SK-N-DZ (cell line): ENCODE data around the gene SFMBT1.
A peak's percentile ranks its signal among the peaks of the same experiment; 100 is the strongest.
"Not testable (repeated sequence)": the region's sequence is repeated elsewhere in the genome, so short reads cannot be mapped to it uniquely, and the experiment has no call there.

Experiments
- DNase-seq: peaks from one replicate; pipeline ENCODE4 v3.0.0-alpha.2; 2015; ENCODE audit warnings: low spot score

Gene SFMBT1

GRCh38 chr3:53038679-53039375 lies 7.0 kb downstream of the SFMBT1 start:
- no peak for DNase-seq

GRCh38 chr3:53035825-53036619 lies 9.9 kb downstream of the SFMBT1 start:
- no peak for DNase-seq

GRCh38 chr3:53035018-53035417 lies 10.9 kb downstream of the SFMBT1 start:
- DNase-seq = not testable (repeated sequence)

- DNase-seq = not testable (repeated sequence)
Observed at GRCh38 chr3:53034411-53034810, 11.5 kb downstream of the SFMBT1 start.

DNA sequence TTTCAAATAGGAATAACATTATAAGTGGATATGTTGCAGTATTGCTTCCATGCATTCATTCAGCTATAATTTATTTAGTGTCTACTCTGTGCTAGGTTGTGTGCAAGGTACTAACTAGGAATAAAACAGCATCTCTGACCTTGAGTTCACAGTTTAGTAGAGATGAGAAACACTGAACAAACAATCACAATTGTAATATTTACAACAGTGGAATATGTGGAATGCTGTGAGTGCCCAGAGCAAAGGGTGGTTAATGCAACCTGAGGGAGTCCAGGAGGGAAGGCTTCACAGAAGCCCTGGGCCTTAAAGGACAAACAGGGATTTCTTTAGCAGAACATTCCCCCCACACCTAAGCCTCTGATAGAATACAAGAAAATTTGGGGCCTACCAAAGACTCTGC lies 13.3 kb downstream of the SFMBT1 start:
- no peak for DNase-seq

DNA sequence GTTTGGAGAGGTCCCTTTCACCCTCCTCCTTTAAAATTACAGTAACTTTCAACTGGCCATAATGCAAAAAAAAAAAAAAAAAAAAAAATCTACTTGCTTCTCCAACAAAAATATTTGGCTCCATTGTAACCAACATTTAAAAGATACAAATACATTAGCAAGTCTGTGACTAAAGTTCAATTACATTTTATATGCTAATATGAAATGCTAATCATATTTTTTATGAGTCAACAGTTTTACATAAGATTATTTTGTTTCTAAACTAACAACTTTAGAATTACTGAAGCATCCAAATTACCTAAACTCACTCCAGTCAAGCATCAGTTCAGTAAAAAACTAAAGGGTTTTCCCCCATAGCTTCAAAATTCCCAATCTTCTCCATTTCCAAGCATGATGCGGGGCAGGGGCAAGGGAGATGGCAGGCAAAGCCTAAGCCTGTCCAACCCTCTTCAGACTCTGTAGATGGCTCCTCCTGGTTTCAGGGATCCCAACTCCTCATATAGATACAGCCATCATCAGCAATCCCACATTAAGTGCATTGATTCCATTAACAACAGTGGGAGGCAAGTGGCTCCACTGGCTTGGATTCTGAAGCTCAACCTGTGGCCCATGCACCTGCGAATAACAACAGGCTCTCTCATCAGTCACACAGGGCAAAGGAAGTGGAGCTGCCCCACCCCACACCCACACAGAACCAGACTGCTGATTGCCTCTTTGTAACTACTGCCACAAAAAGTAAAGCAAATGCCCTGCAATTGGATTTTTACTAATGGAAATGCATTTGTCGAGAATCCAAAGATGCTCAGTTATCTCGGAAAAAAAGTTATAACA lies 15.0 kb downstream of the SFMBT1 start:
- DNase-seq = no peak

DNA sequence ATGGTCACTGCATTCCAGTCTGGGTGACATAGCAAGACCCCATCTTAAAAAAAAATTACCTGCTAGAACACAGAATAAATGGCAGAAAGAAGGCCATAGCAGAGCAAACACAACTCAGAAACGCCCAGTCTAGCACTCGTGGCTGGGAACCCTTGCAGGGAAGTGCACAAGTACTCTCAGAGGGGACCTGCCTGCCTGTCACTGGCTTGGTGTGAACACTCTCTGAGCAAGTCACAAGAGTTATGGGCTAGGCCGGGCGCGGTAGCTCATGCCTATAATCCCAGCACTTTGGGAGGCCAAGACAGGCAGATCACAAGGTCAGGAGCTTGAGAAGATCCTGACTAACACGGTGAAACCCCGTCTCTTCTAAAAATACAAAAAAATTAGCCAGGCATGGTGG lies 17.2 kb downstream of the SFMBT1 start:
- no peak for DNase-seq

DNA sequence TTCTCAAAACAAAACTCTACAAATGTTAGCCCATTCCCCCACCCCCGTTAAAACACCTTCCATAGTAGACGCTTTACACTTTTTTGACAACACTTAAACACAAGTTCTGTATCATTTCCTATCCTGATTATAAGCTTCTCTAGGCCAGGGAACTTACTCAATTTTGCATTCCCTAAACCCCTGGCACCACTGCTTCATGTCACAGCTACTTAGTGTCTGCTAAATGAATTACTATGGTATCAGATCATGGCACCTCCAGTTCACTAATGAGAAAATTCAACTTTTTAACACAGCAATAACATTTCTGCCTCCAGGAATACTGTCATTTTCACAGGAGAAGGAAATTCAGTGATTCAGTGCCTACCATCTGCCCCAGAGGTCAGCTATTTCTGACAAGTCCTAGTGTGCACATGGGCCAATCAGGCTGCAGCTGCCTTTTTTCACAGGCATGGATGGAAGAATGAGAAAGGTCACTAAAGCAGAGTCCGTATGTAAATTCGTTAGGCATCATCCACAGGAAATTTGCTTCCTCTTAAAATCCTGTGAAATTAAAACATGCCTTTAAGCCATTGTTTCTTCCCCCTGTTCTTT lies 18.5 kb downstream of the SFMBT1 start:
- DNase-seq = peak; percentile 59

DNA sequence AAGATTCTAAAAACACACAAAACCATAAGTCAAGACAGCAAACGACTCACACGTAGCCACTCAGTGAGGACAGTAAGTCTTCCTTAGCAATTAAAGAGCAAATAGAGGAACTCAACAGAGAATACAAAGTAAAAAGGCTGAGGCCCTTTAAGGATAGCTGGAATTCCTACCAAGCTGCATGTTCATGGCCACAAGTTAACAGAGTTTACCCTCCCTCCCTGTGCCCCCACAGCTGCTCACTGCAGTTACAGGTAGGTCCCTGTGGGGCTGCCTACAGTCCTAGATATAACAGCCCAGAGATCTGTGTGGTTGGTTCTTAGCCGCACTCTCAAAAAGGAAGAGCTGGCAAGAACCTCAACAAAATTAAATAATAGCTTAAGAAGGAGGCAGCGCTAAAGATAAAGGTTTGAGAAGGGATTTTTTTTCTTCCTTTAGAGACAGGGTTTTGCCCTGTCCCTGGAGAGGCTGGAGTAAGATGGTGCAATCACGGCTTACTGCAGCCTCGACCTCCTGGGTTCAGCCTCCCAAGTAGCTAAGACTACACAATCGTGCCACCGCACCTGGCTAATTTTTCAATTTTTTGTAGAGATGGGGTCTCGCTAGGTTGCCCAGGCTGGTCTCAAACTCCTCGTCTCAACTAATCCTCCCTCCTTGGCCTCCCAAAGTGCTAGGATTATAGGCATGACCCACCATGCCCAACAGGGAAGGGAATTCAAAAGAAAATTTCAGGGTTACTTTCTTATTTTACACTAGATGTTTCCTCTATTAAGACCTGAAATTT lies 19.3 kb downstream of the SFMBT1 start:
- no peak for DNase-seq

DNA sequence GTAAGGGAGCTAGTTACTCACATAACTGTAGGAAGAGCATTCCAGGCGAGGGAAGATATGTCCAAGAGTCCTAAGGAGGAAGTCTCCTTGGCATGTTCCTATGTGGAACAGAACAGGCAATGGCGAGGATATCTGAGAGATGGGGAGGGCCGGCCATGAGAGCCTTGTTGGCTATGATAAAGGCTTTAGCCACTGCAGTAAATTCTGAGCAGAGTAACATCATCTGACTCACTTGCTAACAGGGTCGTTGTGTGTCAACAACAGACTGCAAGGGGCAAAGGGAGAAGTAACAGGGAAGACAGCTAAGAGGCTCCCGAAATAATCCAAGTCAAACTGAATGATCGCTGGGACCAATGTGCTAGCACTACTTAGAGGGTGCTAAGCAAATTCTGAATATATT lies 21.6 kb downstream of the SFMBT1 start:
- DNase-seq = no peak

- DNase-seq = peak; percentile 66
Observed at GRCh38 chr3:53023072-53023823, 22.6 kb downstream of the SFMBT1 start.

DNA sequence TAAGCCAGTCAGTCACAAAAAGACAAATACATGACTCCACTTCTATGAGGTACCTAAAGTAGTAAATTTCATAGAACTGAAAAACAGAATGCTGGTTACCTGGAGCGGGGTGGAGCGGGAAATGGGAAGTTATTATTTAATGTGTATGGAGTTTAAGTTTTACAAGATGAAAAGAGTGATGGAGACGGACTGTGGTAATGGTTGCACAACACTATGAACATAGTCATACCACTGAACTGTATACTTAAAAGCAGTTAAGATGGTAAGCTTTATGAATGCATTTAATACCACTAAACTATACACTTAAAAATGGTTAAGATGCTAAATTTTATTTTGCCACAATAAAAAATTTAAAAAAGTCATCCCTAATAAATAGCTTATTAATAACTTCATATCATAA lies 23.2 kb downstream of the SFMBT1 start:
- no peak for DNase-seq

- no peak for DNase-seq
Observed at GRCh38 chr3:53016236-53016635, 29.6 kb downstream of the SFMBT1 start.

GRCh38 chr3:53011324-53011723 lies 34.5 kb downstream of the SFMBT1 start:
- DNase-seq = no peak

GRCh38 chr3:53009826-53010539 lies 35.9 kb downstream of the SFMBT1 start:
- DNase-seq = no peak

DNA sequence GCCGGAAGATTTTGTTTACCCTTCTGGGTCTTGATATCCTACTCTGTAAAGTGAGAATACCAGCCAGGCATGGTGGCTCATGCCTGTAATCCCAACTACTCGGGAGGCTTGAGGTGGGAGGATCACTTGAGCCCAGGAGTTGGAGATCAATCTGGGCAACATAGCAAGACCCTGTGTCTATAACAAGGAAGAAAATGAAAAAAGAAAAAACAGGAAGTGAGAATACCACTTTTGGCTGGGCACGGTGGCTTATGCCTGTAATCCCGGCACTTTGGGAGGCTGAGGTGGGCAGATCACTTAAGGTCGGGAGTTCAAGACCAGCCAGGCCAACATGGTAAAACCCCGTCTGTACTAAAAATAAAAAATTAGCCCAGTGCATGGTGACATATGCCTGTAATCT lies 36.9 kb downstream of the SFMBT1 start:
- no peak for DNase-seq

DNA sequence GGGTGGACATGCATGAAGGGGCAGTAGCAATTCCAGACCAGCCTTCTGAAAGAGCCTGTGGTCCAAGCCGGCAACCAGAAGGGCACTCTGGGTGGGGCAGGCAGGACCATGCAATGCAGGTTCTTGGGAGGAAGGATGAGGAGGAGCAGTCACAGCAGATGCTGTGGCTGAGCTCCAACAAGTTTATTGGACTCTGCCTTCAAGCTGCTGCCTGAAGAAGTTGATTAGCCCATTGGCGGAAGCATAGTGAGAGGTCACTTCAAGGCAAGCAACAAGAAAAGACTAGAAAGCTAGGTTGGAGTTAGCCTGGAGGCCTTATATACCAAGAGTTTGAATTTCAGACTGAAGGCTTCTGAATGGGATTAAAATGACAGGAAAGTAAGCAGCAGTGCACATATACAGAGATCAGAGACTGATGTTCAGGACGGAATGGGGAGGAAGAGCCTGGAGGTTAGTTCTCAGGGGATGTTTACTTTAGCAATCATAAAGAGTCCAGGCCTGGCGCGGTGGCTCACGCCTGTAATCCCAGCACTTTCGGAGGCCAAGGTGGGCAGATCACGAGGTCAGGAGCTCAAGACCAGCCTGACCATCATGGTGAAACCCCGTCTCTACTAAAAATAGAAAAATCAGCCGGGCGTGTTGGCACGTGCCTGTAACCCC lies 39.9 kb downstream of the SFMBT1 start:
- no peak for DNase-seq

DNA sequence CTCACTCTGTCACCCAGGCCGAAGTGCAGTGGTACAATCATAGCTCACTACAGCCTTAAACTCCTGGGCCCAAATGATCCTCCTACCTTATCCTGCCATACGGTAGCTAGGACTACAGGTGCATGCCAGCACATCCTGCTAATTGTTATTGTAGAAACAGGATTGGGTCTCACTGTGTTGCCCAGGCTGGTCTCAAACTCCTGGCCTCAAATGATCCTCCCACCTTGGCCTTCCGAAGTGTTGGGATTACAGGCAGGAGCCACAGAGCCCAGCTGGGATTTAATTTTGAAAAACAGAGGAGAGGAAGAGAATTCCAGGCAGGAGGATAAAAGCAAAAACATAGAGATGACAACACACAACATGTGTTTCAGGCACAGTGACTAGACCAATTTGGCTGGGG lies 40.5 kb downstream of the SFMBT1 start:
- no peak for DNase-seq

GRCh38 chr3:53003320-53003719 lies 42.6 kb downstream of the SFMBT1 start:
- DNase-seq = no peak
